SU-DHL-6 (cell line): ENCODE results near the gene KIF12.
A peak's percentile ranks its signal among the peaks of the same experiment; 100 is the strongest.

Source experiments
- H2AFZ ChIP-seq: fragments of 200-600 bp; sonication (generic); 2 replicates; pipeline ENCODE4 v1.6.1; 2014; ENCODE audit warnings: low read depth, mild to moderate bottlenecking, moderate library complexity, mixed read lengths, antibody characterized with exemption, low read length; ENCODE audit not compliant: severe bottlenecking
- H3F3A ChIP-seq: fragments of 200-600 bp; shearing (Covaris generic); 2 replicates; pipeline ENCODE4 v1.6.0; 2016; ENCODE audit warnings: antibody characterized with exemption, mild to moderate bottlenecking; ENCODE audit not compliant: insufficient read depth
- H3K27ac ChIP-seq: fragments of 200-600 bp; sonication (generic); 2 replicates; pipeline ENCODE4 v1.5.1; 2016; ENCODE audit warnings: low read depth, mild to moderate bottlenecking, low read length, moderate library complexity, mixed read lengths
- H3K27me3 ChIP-seq: fragments of 200-600 bp; sonication (generic), shearing (Covaris generic); 2 replicates; pipeline ENCODE4 v1.6.0; 2014; ENCODE audit warnings: mild to moderate bottlenecking, low read length
- H3K36me3 ChIP-seq: fragments of 200-600 bp; sonication (generic); 2 replicates; pipeline ENCODE4 v1.6.1; 2014; ENCODE audit warnings: mild to moderate bottlenecking, low read length, mixed read lengths
- H3K4me2 ChIP-seq: fragments of 300-600, 200-600 bp; shearing (Covaris generic), sonication (generic); 2 replicates; pipeline ENCODE4 v1.6.0; 2014; ENCODE audit warnings: low read length, low read depth, mild to moderate bottlenecking; ENCODE audit not compliant: poor library complexity, severe bottlenecking
- H3K4me3 ChIP-seq: fragments of 200-600 bp; sonication (generic); 2 replicates; pipeline ENCODE4 v1.5.1; 2014; ENCODE audit warnings: antibody characterized with exemption, low read length, mild to moderate bottlenecking, mixed read lengths; ENCODE audit not compliant: insufficient read depth, poor library complexity, severe bottlenecking
- H3K79me2 ChIP-seq: fragments of 200-600 bp; sonication (generic); 2 replicates; pipeline ENCODE4 v1.6.1; 2014; ENCODE audit warnings: mild to moderate bottlenecking, low read length, moderate library complexity; ENCODE audit not compliant: insufficient read depth
- H3K9ac ChIP-seq: fragments of 200-600 bp; sonication (generic); 2 replicates; pipeline ENCODE4 v1.7.0; 2014; ENCODE audit warnings: mild to moderate bottlenecking, low read length
- H3K9me2 ChIP-seq: fragments of 200-600 bp; sonication (generic); replicated peaks from 2 replicates; pipeline ENCODE4 v1.6.1; 2014; ENCODE audit warnings: low read length; ENCODE audit not compliant: insufficient read depth
- H3K9me3 ChIP-seq: fragments of 200-600 bp; sonication (generic); 2 replicates; pipeline ENCODE4 v1.6.1; 2014; ENCODE audit warnings: low read length, mixed read lengths; ENCODE audit not compliant: insufficient read depth
- H4K20me1 ChIP-seq: fragments of 200-600 bp; sonication (generic); 2 replicates; pipeline ENCODE4 v1.6.1; 2014; ENCODE audit warnings: low read depth, mild to moderate bottlenecking, antibody characterized with exemption, low read length, moderate library complexity, mixed read lengths
- EZH2phosphoT487 ChIP-seq: fragments of 200-600 bp; sonication (generic), shearing (Covaris generic); conservative IDR thresholded peaks from 2 replicates; pipeline ENCODE4 v1.6.1; 2018; ENCODE audit warnings: mild to moderate bottlenecking, antibody characterized with exemption, low read length, moderate library complexity, mixed read lengths
- TF ChIP-seq, protein P1 (sequence below): fragments of 200-600 bp; sonication (generic); IDR thresholded peaks from one replicate; pipeline ENCODE4 v1.5.1; 2017; ENCODE audit warnings: antibody characterized with exemption, mild to moderate bottlenecking, low read length, moderate library complexity; ENCODE audit not compliant: insufficient read depth, poor library complexity, severe bottlenecking

Gene KIF12

GRCh38 chr9:114097613-114098020 lies 1.5 kb downstream of the KIF12 start:
- Histone ChIP-seq H3K36me3 (no peaks in the 10 kb centered on the region), H3K79me2 (no peaks in the 10 kb centered on the region), H3K27me3 (no peaks in the 10 kb centered on the region), H2AFZ (no peak overlapping the region), H3K4me2 (no peak overlapping the region), H3F3A (no peaks in the 10 kb centered on the region), H3K9me3 (no peaks in the 10 kb centered on the region), H3K4me3 (no peak overlapping the region), H3K9me2 (no peaks in the 10 kb centered on the region), H3K27ac (no peak overlapping the region), H3K9ac (no peak overlapping the region), H4K20me1 (no peaks in the 10 kb centered on the region)
- no peak for TF ChIP-seq EZH2phosphoT487
- TF ChIP-seq, protein P1, sequence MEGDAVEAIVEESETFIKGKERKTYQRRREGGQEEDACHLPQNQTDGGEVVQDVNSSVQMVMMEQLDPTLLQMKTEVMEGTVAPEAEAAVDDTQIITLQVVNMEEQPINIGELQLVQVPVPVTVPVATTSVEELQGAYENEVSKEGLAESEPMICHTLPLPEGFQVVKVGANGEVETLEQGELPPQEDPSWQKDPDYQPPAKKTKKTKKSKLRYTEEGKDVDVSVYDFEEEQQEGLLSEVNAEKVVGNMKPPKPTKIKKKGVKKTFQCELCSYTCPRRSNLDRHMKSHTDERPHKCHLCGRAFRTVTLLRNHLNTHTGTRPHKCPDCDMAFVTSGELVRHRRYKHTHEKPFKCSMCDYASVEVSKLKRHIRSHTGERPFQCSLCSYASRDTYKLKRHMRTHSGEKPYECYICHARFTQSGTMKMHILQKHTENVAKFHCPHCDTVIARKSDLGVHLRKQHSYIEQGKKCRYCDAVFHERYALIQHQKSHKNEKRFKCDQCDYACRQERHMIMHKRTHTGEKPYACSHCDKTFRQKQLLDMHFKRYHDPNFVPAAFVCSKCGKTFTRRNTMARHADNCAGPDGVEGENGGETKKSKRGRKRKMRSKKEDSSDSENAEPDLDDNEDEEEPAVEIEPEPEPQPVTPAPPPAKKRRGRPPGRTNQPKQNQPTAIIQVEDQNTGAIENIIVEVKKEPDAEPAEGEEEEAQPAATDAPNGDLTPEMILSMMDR, result no peak

GRCh38 chr9:114096866-114097612 lies 2.1 kb downstream of the KIF12 start:
- Histone ChIP-seq H3K36me3 (no peaks in the 10 kb centered on the region), H3K9me3 (no peaks in the 10 kb centered on the region), H3K27ac (no peak overlapping the region), H2AFZ (no peak overlapping the region), H4K20me1 (no peaks in the 10 kb centered on the region), H3K27me3 (no peaks in the 10 kb centered on the region), H3K79me2 (no peaks in the 10 kb centered on the region), H3K9ac (no peak overlapping the region), H3K9me2 (no peaks in the 10 kb centered on the region), H3K4me2 (no peak overlapping the region), H3F3A (no peaks in the 10 kb centered on the region), H3K4me3 (no peak overlapping the region)
- TF ChIP-seq, protein P1, result no peak
- no peak for TF ChIP-seq EZH2phosphoT487

DNA sequence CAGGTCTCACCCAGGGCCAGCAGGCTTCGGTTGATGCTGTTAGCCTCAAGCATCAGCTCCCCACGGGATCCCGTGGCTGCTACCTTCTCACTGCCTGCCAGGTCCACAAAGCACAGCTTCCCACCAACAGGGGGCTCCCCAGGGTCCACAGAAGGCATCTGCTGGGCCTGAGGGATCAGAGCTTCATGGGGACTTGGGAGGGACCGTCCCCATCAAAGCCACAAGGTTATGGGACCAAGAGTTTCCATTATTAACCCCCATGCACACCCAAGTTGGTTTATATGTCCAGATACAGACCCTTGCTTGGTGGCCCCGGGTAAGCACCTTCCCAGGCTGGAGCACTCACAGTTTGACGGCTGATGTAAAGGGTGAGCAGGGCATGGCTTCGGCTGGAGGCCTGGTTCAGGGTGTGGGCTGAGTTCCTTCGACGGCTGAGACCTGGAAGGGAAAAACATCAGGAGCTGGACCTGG lies 3.0 kb downstream of the KIF12 start:
- H3K9ac ChIP-seq, result no peak overlapping the region
- no peaks in the 10 kb centered on the region for H3K9me2 ChIP-seq
- no peak overlapping the region for H3K4me2 ChIP-seq
- no peak overlapping the region for H3K27ac ChIP-seq
- H3K27me3 ChIP-seq, result no peaks in the 10 kb centered on the region
- no peaks in the 10 kb centered on the region for H3F3A ChIP-seq
- no peaks in the 10 kb centered on the region for H3K36me3 ChIP-seq
- no peaks in the 10 kb centered on the region for H3K79me2 ChIP-seq
- H2AFZ ChIP-seq, result no peak overlapping the region
- H4K20me1 ChIP-seq, result no peaks in the 10 kb centered on the region
- no peak overlapping the region for H3K4me3 ChIP-seq
- H3K9me3 ChIP-seq, result no peaks in the 10 kb centered on the region
- TF ChIP-seq, protein P1, result peak; percentile 9
- TF ChIP-seq EZH2phosphoT487, result no peak
